SK-N-SH treated with all-trans-retinoic acid at 6 μM for 48 hours (cell line): ENCODE results near the gene CERS5.
"Not testable (repeated sequence)": the region's sequence is repeated elsewhere in the genome, so short reads cannot be mapped to it uniquely, and the experiment has no call there.

Experiments used
- ATAC-seq: fragments of 200-7000 bp; cut with Tn5 transposase; 3 replicates; pipeline ENCODE4 v1.9.1; 2020; ENCODE audit warnings: mild to moderate bottlenecking, moderate library complexity
- ARNTL ChIP-seq: fragments of 450-650 bp; formaldehyde crosslinking; IDR thresholded peaks from 2 replicates; pipeline ENCODE4 v1.5.0; 2020; ENCODE audit warnings: low read depth, mild to moderate bottlenecking, moderate library complexity, borderline replicate concordance
- BACH2 ChIP-seq: fragments of 250-450 bp; sonication (Bioruptor Pico); IDR thresholded peaks from 2 replicates; pipeline ENCODE4 v1.9.0; 2021; ENCODE audit warnings: mild to moderate bottlenecking, borderline replicate concordance
- CREB5 ChIP-seq: fragments of 250-450 bp; sonication (Bioruptor Pico); IDR thresholded peaks from 2 replicates; pipeline ENCODE4 v1.5.1; 2020; ENCODE audit warnings: low read depth, mild to moderate bottlenecking, moderate library complexity
- CSDC2 ChIP-seq: fragments of 250-450 bp; sonication (Bioruptor Pico); IDR thresholded peaks from 2 replicates; pipeline ENCODE4 v1.5.0; 2020; ENCODE audit warnings: mild to moderate bottlenecking, moderate library complexity
- CSRNP3 ChIP-seq: fragments of 250-450 bp; sonication (Bioruptor Pico); IDR thresholded peaks from 2 replicates; pipeline ENCODE4 v1.5.1; 2021; ENCODE audit warnings: mild to moderate bottlenecking, moderate library complexity
- ESRRG ChIP-seq: fragments of 250-450 bp; sonication (Bioruptor Pico); IDR thresholded peaks from 2 replicates; pipeline ENCODE4 v1.6.1; 2021; ENCODE audit warnings: mild to moderate bottlenecking
- GLIS3 ChIP-seq: fragments of 250-450 bp; sonication (Bioruptor Pico); IDR thresholded peaks from 2 replicates; pipeline ENCODE4 v1.5.0; 2020; ENCODE audit warnings: mild to moderate bottlenecking, moderate library complexity
- ISL1 ChIP-seq: fragments of 250-450 bp; sonication (Bioruptor Pico); IDR thresholded peaks from 2 replicates; pipeline ENCODE4 v2.1.2; 2022; ENCODE audit warnings: mild to moderate bottlenecking, moderate library complexity
- OSR1 ChIP-seq: fragments of 250-450 bp; sonication (Bioruptor Pico); IDR thresholded peaks from 2 replicates; pipeline ENCODE4 v1.8.0; 2022; ENCODE audit warnings: moderate library complexity, mild to moderate bottlenecking, inconsistent platforms
- PATZ1 ChIP-seq: fragments of 250-450 bp; sonication (Bioruptor Pico); IDR thresholded peaks from 2 replicates; pipeline ENCODE4 v1.8.0; 2020; ENCODE audit warnings: mild to moderate bottlenecking, moderate library complexity, borderline replicate concordance
- POU6F1 ChIP-seq: fragments of 250-450 bp; sonication (Bioruptor Pico); IDR thresholded peaks from 2 replicates; pipeline ENCODE4 v1.8.0; 2021; ENCODE audit warnings: low read depth, mild to moderate bottlenecking, moderate library complexity, borderline replicate concordance
- PPARA ChIP-seq: fragments of 250-450 bp; sonication (Bioruptor Pico); IDR thresholded peaks from 2 replicates; pipeline ENCODE4 v1.5.0; 2020; ENCODE audit warnings: mild to moderate bottlenecking, borderline replicate concordance
- RARB ChIP-seq: fragments of 250-450 bp; sonication (Bioruptor Pico); IDR thresholded peaks from 2 replicates; pipeline ENCODE4 v1.8.0; 2021; ENCODE audit warnings: mild to moderate bottlenecking, moderate library complexity
- TCF4 ChIP-seq: fragments of 250-450 bp; sonication (Bioruptor Pico); IDR thresholded peaks from 2 replicates; pipeline ENCODE4 v1.8.0; 2021; ENCODE audit warnings: mild to moderate bottlenecking, moderate library complexity, borderline replicate concordance
- TOX ChIP-seq: fragments of 250-450 bp; sonication (Bioruptor Pico); IDR thresholded peaks from 2 replicates; pipeline ENCODE4 v1.8.0; 2021; ENCODE audit warnings: mild to moderate bottlenecking, moderate library complexity, borderline replicate concordance
- ZC3H10 ChIP-seq: fragments of 250-450 bp; sonication (Bioruptor Pico); IDR thresholded peaks from 2 replicates; pipeline ENCODE4 v1.5.1; 2021; ENCODE audit warnings: mild to moderate bottlenecking, moderate library complexity
- ZFP30 ChIP-seq: fragments of 450-650 bp; formaldehyde crosslinking; IDR thresholded peaks from 2 replicates; pipeline ENCODE4 v1.5.0; 2022; ENCODE audit warnings: mild to moderate bottlenecking, moderate library complexity
- ZNF565 ChIP-seq: fragments of 450-650 bp; formaldehyde crosslinking; conservative IDR thresholded peaks from 2 replicates; pipeline ENCODE4 v1.5.0; 2020; ENCODE audit warnings: low read depth, mild to moderate bottlenecking, moderate library complexity
- ZNF70 ChIP-seq: fragments of 450-650 bp; formaldehyde crosslinking; IDR thresholded peaks from 2 replicates; pipeline ENCODE4 v1.5.0; 2020; ENCODE audit warnings: mild to moderate bottlenecking, moderate library complexity
- ZNF8 ChIP-seq: fragments of 450-650 bp; formaldehyde crosslinking; IDR thresholded peaks from 2 replicates; pipeline ENCODE4 v1.5.0; 2020; ENCODE audit warnings: mild to moderate bottlenecking, moderate library complexity

Gene CERS5

GRCh38 chr12:50085615-50086072 lies 81.5 kb downstream of the CERS5 start:
- peak; percentile 25 for ATAC-seq
- no peak for TF ChIP-seq CSDC2 (CRISPR knock-in tag)
- no peak for TF ChIP-seq ZNF8 (CRISPR knock-in tag)
- TF ChIP-seq ISL1 (CRISPR knock-in tag): no peak
- no peak for TF ChIP-seq BACH2 (CRISPR knock-in tag)
- TF ChIP-seq ZFP30 (CRISPR knock-in tag): no peak
- no peak for TF ChIP-seq ZNF70
- TF ChIP-seq TCF4 (CRISPR knock-in tag): no peak
- TF ChIP-seq GLIS3 (CRISPR knock-in tag): no peak
- no peak for TF ChIP-seq ESRRG (CRISPR knock-in tag)

GRCh38 chr12:50084775-50085614 lies 82.2 kb downstream of the CERS5 start, which contains the start of gene SMARCD1:
Gene SMARCD1, plus strand, starts transcription at chr12:50085342. Its CDS starts 28 bp downstream, at chr12:50085370.
- ATAC-seq: peak; percentile 96
- no peak for TF ChIP-seq GLIS3 (CRISPR knock-in tag)
- no peak for TF ChIP-seq ZNF70
- TF ChIP-seq PATZ1 (CRISPR knock-in tag): no peak
- TF ChIP-seq CSDC2 (CRISPR knock-in tag): no peak

GRCh38 chr12:50084409-50084774 lies 82.8 kb downstream of the CERS5 start:
- not testable (repeated sequence) for ATAC-seq

- no peak for TF ChIP-seq OSR1 (CRISPR knock-in tag)
- TF ChIP-seq ESRRG (CRISPR knock-in tag): no peak
- no peak for TF ChIP-seq RARB (CRISPR knock-in tag)
- no peak for TF ChIP-seq ZC3H10 (CRISPR knock-in tag)
- TF ChIP-seq, all 23 proteins: peak for 0
- ATAC-seq: no peak
Observed at GRCh38 chr12:50083301-50083700, 83.9 kb downstream of the CERS5 start.

- TF ChIP-seq ZNF8 (CRISPR knock-in tag): no peak
- no peak for TF ChIP-seq CREB5 (CRISPR knock-in tag)
- no peak for TF ChIP-seq ZNF565 (CRISPR knock-in tag)
- TF ChIP-seq ARNTL (CRISPR knock-in tag): no peak
- TF ChIP-seq PPARA (CRISPR knock-in tag): no peak
- TF ChIP-seq CSDC2 (CRISPR knock-in tag): no peak
- no peak for TF ChIP-seq POU6F1
- no peak for ATAC-seq
Observed at GRCh38 chr12:50082644-50083043, 84.5 kb downstream of the CERS5 start.

GRCh38 chr12:50081096-50081808 lies 85.9 kb downstream of the CERS5 start:
- ATAC-seq: no peak
- TF ChIP-seq PATZ1 (CRISPR knock-in tag) (no peak), ISL1 (CRISPR knock-in tag) (no peak), ZNF8 (CRISPR knock-in tag) (no peak), ZC3H10 (CRISPR knock-in tag) (no peak), OSR1 (CRISPR knock-in tag) (no peak), TOX (CRISPR knock-in tag) (no peak), ZNF70 (no peak), ESRRG (CRISPR knock-in tag) (no peak), CSDC2 (CRISPR knock-in tag) (no peak), PPARA (CRISPR knock-in tag) (no peak), ZFP30 (CRISPR knock-in tag) (no peak), ZNF565 (CRISPR knock-in tag) (no peak), CSRNP3 (no peak)
